Measurements from ENCODE around the gene CACNA1C.

CACNA1C gene

DNA sequence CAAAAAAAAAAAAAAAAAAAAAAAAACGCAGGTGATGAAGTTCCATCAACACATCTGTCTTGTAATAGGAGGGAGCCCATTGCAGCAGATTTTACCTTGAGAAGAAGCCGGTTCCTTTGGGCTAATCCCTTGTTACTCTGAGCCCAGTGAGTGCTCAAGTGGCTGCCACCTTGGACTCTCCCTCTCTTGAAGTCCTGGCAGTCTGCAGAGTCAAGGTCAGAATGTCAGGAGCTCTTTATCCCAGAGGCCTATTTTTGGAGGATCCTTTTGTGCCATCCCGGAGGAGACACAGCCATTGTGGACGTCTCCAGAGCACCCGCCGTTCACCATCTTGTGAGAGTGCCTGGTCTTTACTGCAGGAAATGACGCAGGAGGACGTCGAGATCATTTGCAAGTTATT is 397.8 kb downstream of the CACNA1C start:
- Histone ChIP-seq H3K9me2 (replicated peaks; ENCODE audit: control insufficient read depth, low read length) (no peaks in the 10 kb centered on the region), H3K27me3 (ENCODE audit: control insufficient read depth, low read length) (no peaks in the 10 kb centered on the region), H3K4me3 (ENCODE audit: low read length) (no peak overlapping the region), H3K4me1 (ENCODE audit: control insufficient read depth, low read length) (no peaks in the 10 kb centered on the region), H4K20me1 (ENCODE audit: control insufficient read depth, insufficient read depth, low read depth, low read length) (no peaks in the 10 kb centered on the region), H3K27ac (ENCODE audit: low read depth, low read length) (no peak overlapping the region), H3K9me3 (ENCODE audit: control insufficient read depth, insufficient read depth, low read length) (no peaks in the 10 kb centered on the region), H3K4me2 (ENCODE audit: low read length) (no peak overlapping the region), H3K79me2 (ENCODE audit: control insufficient read depth, low read length) (no peaks in the 10 kb centered on the region), H3K36me3 (ENCODE audit: control insufficient read depth, low read length) (no peaks in the 10 kb centered on the region), H3F3A (ENCODE audit: control insufficient read depth, insufficient read depth) (no peaks in the 10 kb centered on the region)
- TF ChIP-seq EZH2phosphoT487 (IDR thresholded peaks at IDR 0.05; ENCODE audit: borderline replicate concordance, low read length) (no peak), CTCF (IDR thresholded peaks at IDR 0.05; ENCODE audit: low read depth, low read length, poor library complexity, severe bottlenecking) (no peak)

GRCh38 chr12:2451025-2451424 is 398.2 kb downstream of the CACNA1C start:
- Histone ChIP-seq H3K9me2 (replicated peaks; ENCODE audit: control insufficient read depth, low read length) (no peaks in the 10 kb centered on the region), H3K4me2 (ENCODE audit: low read length) (no peak overlapping the region), H3F3A (ENCODE audit: control insufficient read depth, insufficient read depth) (no peaks in the 10 kb centered on the region), H4K20me1 (ENCODE audit: control insufficient read depth, insufficient read depth, low read depth, low read length) (no peaks in the 10 kb centered on the region), H3K27me3 (ENCODE audit: control insufficient read depth, low read length) (no peaks in the 10 kb centered on the region), H3K36me3 (ENCODE audit: control insufficient read depth, low read length) (no peaks in the 10 kb centered on the region), H3K4me3 (ENCODE audit: low read length) (no peak overlapping the region), H3K27ac (ENCODE audit: low read depth, low read length) (no peak overlapping the region), H3K9me3 (ENCODE audit: control insufficient read depth, insufficient read depth, low read length) (no peaks in the 10 kb centered on the region), H3K4me1 (ENCODE audit: control insufficient read depth, low read length) (no peaks in the 10 kb centered on the region), H3K79me2 (ENCODE audit: control insufficient read depth, low read length) (no peaks in the 10 kb centered on the region)
- TF ChIP-seq EZH2phosphoT487 (IDR thresholded peaks at IDR 0.05; ENCODE audit: borderline replicate concordance, low read length) = no peak
- TF ChIP-seq CTCF (IDR thresholded peaks at IDR 0.05; ENCODE audit: low read depth, low read length, poor library complexity, severe bottlenecking) = no peak

- no peaks in the 10 kb centered on the region for H3K27me3 ChIP-seq (ENCODE audit: control insufficient read depth, low read length)
- H3K9me2 ChIP-seq (replicated peaks; ENCODE audit: control insufficient read depth, low read length) = no peaks in the 10 kb centered on the region
- TF ChIP-seq EZH2phosphoT487 (IDR thresholded peaks at IDR 0.05; ENCODE audit: borderline replicate concordance, low read length) = no peak
- no peaks in the 10 kb centered on the region for H3K4me1 ChIP-seq (ENCODE audit: control insufficient read depth, low read length)
- no peaks in the 10 kb centered on the region for H4K20me1 ChIP-seq (ENCODE audit: control insufficient read depth, insufficient read depth, low read depth, low read length)
- no peaks in the 10 kb centered on the region for H3K79me2 ChIP-seq (ENCODE audit: control insufficient read depth, low read length)
- no peak overlapping the region for H3K4me2 ChIP-seq (ENCODE audit: low read length)
- H3K9me3 ChIP-seq (ENCODE audit: control insufficient read depth, insufficient read depth, low read length) = no peaks in the 10 kb centered on the region
- H3F3A ChIP-seq (ENCODE audit: control insufficient read depth, insufficient read depth) = no peaks in the 10 kb centered on the region
- no peak overlapping the region for H3K4me3 ChIP-seq (ENCODE audit: low read length)
- no peaks in the 10 kb centered on the region for H3K36me3 ChIP-seq (ENCODE audit: control insufficient read depth, low read length)
- H3K27ac ChIP-seq (ENCODE audit: low read depth, low read length) = no peak overlapping the region
These were observed 398.7 kb downstream of the CACNA1C start for GRCh38 chr12:2451497-2451896.

GRCh38 chr12:2453076-2453760 is 400.4 kb downstream of the CACNA1C start:
- no peaks in the 10 kb centered on the region for H3F3A ChIP-seq (ENCODE audit: control insufficient read depth, insufficient read depth)
- no peaks in the 10 kb centered on the region for H3K9me3 ChIP-seq (ENCODE audit: control insufficient read depth, insufficient read depth, low read length)
- H3K27ac ChIP-seq (ENCODE audit: low read depth, low read length) = no peak overlapping the region
- TF ChIP-seq CTCF (IDR thresholded peaks at IDR 0.05; ENCODE audit: low read depth, low read length, poor library complexity, severe bottlenecking) (no peak), EZH2phosphoT487 (IDR thresholded peaks at IDR 0.05; ENCODE audit: borderline replicate concordance, low read length) (no peak)
- no peaks in the 10 kb centered on the region for H3K27me3 ChIP-seq (ENCODE audit: control insufficient read depth, low read length)
- H3K4me3 ChIP-seq (ENCODE audit: low read length) = no peak overlapping the region
- no peaks in the 10 kb centered on the region for H3K9me2 ChIP-seq (replicated peaks; ENCODE audit: control insufficient read depth, low read length)
- H3K4me2 ChIP-seq (ENCODE audit: low read length) = no peak overlapping the region
- no peaks in the 10 kb centered on the region for H3K4me1 ChIP-seq (ENCODE audit: control insufficient read depth, low read length)
- no peaks in the 10 kb centered on the region for H3K36me3 ChIP-seq (ENCODE audit: control insufficient read depth, low read length)
- no peaks in the 10 kb centered on the region for H3K79me2 ChIP-seq (ENCODE audit: control insufficient read depth, low read length)
- no peaks in the 10 kb centered on the region for H4K20me1 ChIP-seq (ENCODE audit: control insufficient read depth, insufficient read depth, low read depth, low read length)

Measured in DOHH2 (cell line).